Dermis blood vessel endothelial cell (primary cell): ENCODE data around the gene TASL. TPM values are rescaled to one million over a fixed set of nuclear protein-coding genes. Genes with fewer than 3 reads are reported as not detected.
"Not testable (repeated sequence)": the region's sequence is repeated elsewhere in the genome, so short reads cannot be mapped to it uniquely, and the experiment has no call there.

Source experiments
- DNase-seq: peaks from one replicate; pipeline ENCODE4 v3.0.0; 2010
- total RNA-seq: library from RNA; depleted of rRNA; stranded (reverse); fragments of >200 nt; gene quantifications from 2 replicates; pipeline ENCODE4 v1.2.3, GENCODE V29; 2014

The TASL gene
- not detected in 2 replicates for total RNA-seq

- DNase-seq = no peak
Observed at GRCh38 chrX:30577362-30577991, at the start of gene TASL. Gene TASL (minus strand): TSS chrX:30577766. CDS start chrX:30560355, 17,411 bp downstream.

- no peak for DNase-seq
Observed at GRCh38 chrX:30626402-30626801, 48.8 kb upstream of the TASL start.

- no peak for DNase-seq
Observed at GRCh38 chrX:30622361-30622760, 44.8 kb upstream of the TASL start.

GRCh38 chrX:30620980-30621618, 43.5 kb upstream of the TASL start:
- peak; percentile 7 for DNase-seq

GRCh38 chrX:30620125-30620524, 42.6 kb upstream of the TASL start:
- no peak for DNase-seq

GRCh38 chrX:30618160-30618765, 40.7 kb upstream of the TASL start:
- no peak for DNase-seq

GRCh38 chrX:30615229-30615628, 37.7 kb upstream of the TASL start:
- no peak for DNase-seq

GRCh38 chrX:30613721-30614120, 36.2 kb upstream of the TASL start:
- no peak for DNase-seq

- DNase-seq = no peak
Observed at GRCh38 chrX:30612250-30612655, 34.7 kb upstream of the TASL start.

GRCh38 chrX:30610026-30610425, 32.5 kb upstream of the TASL start:
- no peak for DNase-seq

- DNase-seq = no peak
Observed at GRCh38 chrX:30607155-30607554, 29.6 kb upstream of the TASL start.

- DNase-seq = not testable (repeated sequence)
Observed at GRCh38 chrX:30600269-30601176, 23.0 kb upstream of the TASL start.

- no peak for DNase-seq
Observed at GRCh38 chrX:30597216-30598012, 19.8 kb upstream of the TASL start.

GRCh38 chrX:30593440-30594200, 16.1 kb upstream of the TASL start:
- DNase-seq = no peak

- no peak for DNase-seq
Observed at GRCh38 chrX:30592831-30593230, 15.3 kb upstream of the TASL start.

- no peak for DNase-seq
Observed at GRCh38 chrX:30590368-30590767, 12.8 kb upstream of the TASL start.

GRCh38 chrX:30589146-30589888, 11.8 kb upstream of the TASL start:
- no peak for DNase-seq

GRCh38 chrX:30586516-30586915, 8.9 kb upstream of the TASL start:
- DNase-seq = no peak

GRCh38 chrX:30582664-30583063, 5.1 kb upstream of the TASL start:
- no peak for DNase-seq

- no peak for DNase-seq
Observed at GRCh38 chrX:30580641-30581040, 3.1 kb upstream of the TASL start.

GRCh38 chrX:30576881-30577280, 685 bp downstream of the TASL start:
- DNase-seq = no peak
